IMR-90 (cell line): ENCODE data around the gene OCIAD1. TPM values are rescaled to one million over a fixed set of nuclear protein-coding genes. Genes with fewer than 3 reads are reported as not detected.

Experiments
- ATAC-seq: fragments of 200-7000 bp; cut with Tn5 transposase; 2 replicates; pipeline ENCODE4 v1.9.1; 2020; ENCODE audit warnings: low read depth, mild to moderate bottlenecking, moderate library complexity
- BruUV-seq: library from RNA; stranded (reverse); fragments of 400-500 nt; replicated peaks from 2 replicates; lab custom pipeline; 2021; lab: Mats Ljungman, UMichigan
- CTCF ChIA-PET: fragments of 300-600 bp; formaldehyde crosslinking; extraction: SDS; loops from one replicate; lab custom pipeline; 2021; ENCODE audit warnings: antibody characterized with exemption; lab: Yijun Ruan, JAX
- POLR2A ChIA-PET: fragments of 300-600 bp; sonication (Branson Sonifier 250); formaldehyde crosslinking; loops from one replicate; lab custom pipeline; 2022; ENCODE audit warnings: antibody characterized with exemption; ENCODE audit not compliant: unreplicated experiment; lab: Charles Lee
- DNase-seq: peaks from one replicate; pipeline ENCODE4 v3.0.0; 2013
- H2AFZ ChIP-seq: replicated peaks from 2 replicates; pipeline ENCODE3; 2013; ENCODE audit warnings: low read length, mild to moderate bottlenecking; ENCODE audit not compliant: poor library complexity
- H2AK5ac ChIP-seq: 2 replicates; pipeline ENCODE4 v1.6.1; 2013; ENCODE audit warnings: low read depth, low read length, inconsistent platforms
- H2AK9ac ChIP-seq: replicated peaks from 2 replicates; pipeline ENCODE3; 2013; ENCODE audit warnings: mild to moderate bottlenecking, low read depth, low read length, moderate library complexity; ENCODE audit not compliant: poor library complexity
- H2BK120ac ChIP-seq: 2 replicates; pipeline ENCODE4 v1.6.1; 2013; ENCODE audit warnings: low read depth, low read length, inconsistent platforms
- H2BK15ac ChIP-seq: 3 replicates; pipeline ENCODE4 v1.6.1; 2013; ENCODE audit warnings: low read depth, low read length, inconsistent platforms
- H2BK20ac ChIP-seq: 2 replicates; pipeline ENCODE4 v1.6.1; 2013; ENCODE audit warnings: low read depth, mild to moderate bottlenecking, inconsistent platforms, low read length, moderate library complexity
- H2BK5ac ChIP-seq: 2 replicates; pipeline ENCODE4 v1.6.1; 2013; ENCODE audit warnings: mild to moderate bottlenecking, low read depth, low read length, inconsistent platforms; ENCODE audit not compliant: poor library complexity, severe bottlenecking
- H3K14ac ChIP-seq: replicated peaks from 2 replicates; pipeline ENCODE4 v1.6.1; 2013; ENCODE audit warnings: low read depth, low read length, inconsistent platforms
- H3K18ac ChIP-seq: 2 replicates; pipeline ENCODE4 v1.6.1; 2013; ENCODE audit warnings: low read depth, low read length, control low read depth
- H3K23ac ChIP-seq: 2 replicates; pipeline ENCODE4 v1.6.1; 2013; ENCODE audit warnings: low read depth, low read length, inconsistent platforms
- H3K27ac ChIP-seq: 2 replicates; pipeline ENCODE4 v1.5.1; 2013; ENCODE audit warnings: mild to moderate bottlenecking, control low read depth, low read length; ENCODE audit not compliant: insufficient read depth
- H3K27me3 ChIP-seq: 2 replicates; pipeline ENCODE4 v1.6.1; 2013; ENCODE audit warnings: low read length; ENCODE audit not compliant: control insufficient read depth, insufficient read depth
- H3K36me3 ChIP-seq: 2 replicates; pipeline ENCODE4 v1.6.1; 2013; ENCODE audit warnings: low read length, mixed read lengths; ENCODE audit not compliant: control insufficient read depth, insufficient read depth
- H3K4ac ChIP-seq: 2 replicates; pipeline ENCODE4 v1.6.1; 2013; ENCODE audit warnings: low read depth, low read length, inconsistent platforms
- H3K4me1 ChIP-seq: 2 replicates; pipeline ENCODE4 v1.6.1; 2013; ENCODE audit warnings: low read length, mixed read lengths; ENCODE audit not compliant: control insufficient read depth, insufficient read depth
- H3K4me2 ChIP-seq: 2 replicates; pipeline ENCODE4 v1.6.1; 2013; ENCODE audit warnings: low read depth, mild to moderate bottlenecking, control low read depth, low read length, moderate library complexity
- H3K4me3 ChIP-seq: 2 replicates; pipeline ENCODE4 v1.5.1; 2013; ENCODE audit warnings: low read depth, mild to moderate bottlenecking, control low read depth, low read length, moderate library complexity; ENCODE audit not compliant: insufficient read depth
- H3K56ac ChIP-seq: 2 replicates; pipeline ENCODE4 v1.6.1; 2013; ENCODE audit warnings: low read length, inconsistent platforms; ENCODE audit not compliant: insufficient read depth; ENCODE audit errors: extremely low read depth
- H3K79me1 ChIP-seq, 2 experiments: 2 replicates each; pipeline ENCODE4 v1.6.1; 2013; ENCODE audit warnings: low read length in 2 of 2, inconsistent platforms in 1 of 2, low read depth in 1 of 2
- H3K9ac ChIP-seq: 2 replicates; pipeline ENCODE4 v1.6.1; 2013; ENCODE audit warnings: low read depth, low read length, control low read depth
- H3K9me1 ChIP-seq: 2 replicates; pipeline ENCODE4 v1.6.1; 2013; ENCODE audit warnings: low read length, inconsistent platforms; ENCODE audit not compliant: insufficient read depth
- H3K9me3 ChIP-seq: 2 replicates; pipeline ENCODE4 v1.6.1; 2013; ENCODE audit warnings: low read length; ENCODE audit not compliant: control insufficient read depth, insufficient read depth
- H4K20me1 ChIP-seq: 2 replicates; pipeline ENCODE4 v1.6.1; 2013; ENCODE audit warnings: low read length, inconsistent platforms; ENCODE audit not compliant: insufficient read depth
- H4K5ac ChIP-seq: 2 replicates; pipeline ENCODE4 v1.6.1; 2013; ENCODE audit warnings: mild to moderate bottlenecking, low read depth, low read length, control low read depth
- H4K8ac ChIP-seq, 2 experiments: 2 replicates each; pipeline ENCODE4 v1.6.1; 2013; ENCODE audit warnings: low read depth in 2 of 2, low read length in 2 of 2, control low read depth in 1 of 2, inconsistent platforms in 1 of 2
- H4K91ac ChIP-seq: 2 replicates; pipeline ENCODE4 v1.6.1; 2013; ENCODE audit warnings: low read depth, low read length, inconsistent platforms; ENCODE audit not compliant: insufficient read depth
- BHLHE40 ChIP-seq: fragments of 150-350 bp; IDR thresholded peaks from 2 replicates; pipeline ENCODE4 v1.6.1; 2016; ENCODE audit warnings: mild to moderate bottlenecking, low read depth, low read length
- CEBPB ChIP-seq: IDR thresholded peaks from 2 replicates; pipeline ENCODE4 v1.6.1; 2012; ENCODE audit warnings: low read depth, low read length, improper control_type of control experiment
- CHD1 ChIP-seq: IDR thresholded peaks from 2 replicates; pipeline ENCODE4 v1.6.1; 2012; ENCODE audit warnings: low read depth, low read length, improper control_type of control experiment
- FOS ChIP-seq: fragments of 150-350 bp; IDR thresholded peaks from 2 replicates; pipeline ENCODE4 v1.6.1; 2016; ENCODE audit warnings: low read depth, low read length
- MAFK ChIP-seq: IDR thresholded peaks from 2 replicates; pipeline ENCODE4 v1.6.1; 2012; ENCODE audit warnings: low read depth, low read length, improper control_type of control experiment
- MAZ ChIP-seq: IDR thresholded peaks from 2 replicates; pipeline ENCODE4 v1.6.1; 2012; ENCODE audit warnings: low read depth, mild to moderate bottlenecking, low read length, improper control_type of control experiment, moderate library complexity, borderline replicate concordance
- MXI1 ChIP-seq: IDR thresholded peaks from 2 replicates; pipeline ENCODE4 v1.6.1; 2012; ENCODE audit warnings: low read depth, mild to moderate bottlenecking, low read length, moderate library complexity, borderline replicate concordance
- NFE2L2 ChIP-seq: fragments of 150-350 bp; IDR thresholded peaks from 2 replicates; pipeline ENCODE4 v1.6.1; 2016; ENCODE audit warnings: low read depth, mild to moderate bottlenecking, low read length
- POLR2A ChIP-seq: IDR thresholded peaks from 2 replicates; pipeline ENCODE4 v1.6.1; 2012; ENCODE audit warnings: mild to moderate bottlenecking, low read depth, low read length
- RAD21 ChIP-seq: IDR thresholded peaks from 2 replicates; pipeline ENCODE4 v1.6.1; 2012; ENCODE audit warnings: low read length, improper control_type of control experiment
- RCOR1 ChIP-seq: IDR thresholded peaks from 2 replicates; pipeline ENCODE4 v1.6.1; 2012; ENCODE audit warnings: mild to moderate bottlenecking, low read length, improper control_type of control experiment; ENCODE audit not compliant: insufficient replicate concordance
- RFX5 ChIP-seq: IDR thresholded peaks from 2 replicates; pipeline ENCODE4 v1.8.0; 2012; ENCODE audit warnings: low read depth, mild to moderate bottlenecking, low read length, moderate library complexity
- SMC3 ChIP-seq: fragments of 150-350 bp; IDR thresholded peaks from 2 replicates; pipeline ENCODE4 v1.6.1; 2016; ENCODE audit warnings: low read depth, mild to moderate bottlenecking, antibody characterized with exemption, low read length, moderate library complexity
- WGBS, 2 experiments: methylation state at CpG; one replicate each; pipeline versions ENCODE4 v1.1.5 to v1.1.7; 2013; ENCODE audit warnings: missing lambda C conversion rate in 2 of 2; ENCODE audit not compliant: insufficient read length in 1 of 2; ENCODE audit errors: extremely low coverage in 2 of 2; 5-methylcytosine and 5-hydroxymethylcytosine counted together
- dilution Hi-C: fragments of 300-500 bp; cut with HindIII; formaldehyde crosslinking; loops from one replicate; pipeline ENCODE4 v1.14.3; 2018; ENCODE audit warnings: low sequenced_read_pairs; ENCODE audit not compliant: unreplicated experiment
- in situ Hi-C: fragments of 300-500 bp; cut with MboI; formaldehyde crosslinking; loops from 3 replicates; pipeline ENCODE4 v1.14.3; 2019; ENCODE audit warnings: low sequenced_read_pairs, inconsistent platforms, mixed read lengths
- intact Hi-C: fragments of 100-400 bp; cut with micrococcal nuclease; formaldehyde crosslinking; loops from 2 replicates; pipeline ENCODE4 v1.10.0; 2022
- polyA plus RNA-seq, 3 experiments: library from polyadenylated mRNA; depleted of rRNA; stranded (reverse); fragments of >200 nt; gene quantifications; 2 replicates each; pipeline ENCODE4 v1.2.3, GENCODE V29; 2012; ENCODE audit warnings: low replicate concordance in 1 of 3
- total RNA-seq: library from RNA; depleted of rRNA; stranded (reverse); fragments of >200 nt; gene quantifications from 2 replicates; pipeline ENCODE4 v1.2.3, GENCODE V29; 2012
- TF ChIP-seq, protein P1 (sequence below): fragments of 150-350 bp; IDR thresholded peaks from 2 replicates; pipeline ENCODE4 v1.6.1; 2016; ENCODE audit warnings: low read depth, mild to moderate bottlenecking, low read length, moderate library complexity, borderline replicate concordance
- TF ChIP-seq, protein P2 (sequence below): fragments of 150-350 bp; IDR thresholded peaks from 2 replicates; pipeline ENCODE4 v1.6.1; 2017; ENCODE audit warnings: mild to moderate bottlenecking, antibody characterized with exemption, low read length, low read depth
- TF ChIP-seq, protein P3 (sequence below): conservative IDR thresholded peaks from 2 replicates; pipeline ENCODE4 v1.5.1; 2012; ENCODE audit warnings: mild to moderate bottlenecking, low read depth, low read length, improper control_type of control experiment

The OCIAD1 gene
- total and polyA plus RNA-seq, 2 of the 4 experiments (the other 2 are of a cell fraction), result 86.9 to 112 TPM

- H4K5ac ChIP-seq, result no peak overlapping the region
- no peaks in the 10 kb centered on the region for H3K4me1 ChIP-seq
- H3K9ac ChIP-seq, result no peak overlapping the region
- H2AK5ac ChIP-seq, result no peak overlapping the region
- BruUV-seq, result TSS peak; percentile 24
- no peaks in the 10 kb centered on the region for H3K9me1 ChIP-seq
- POLR2A ChIA-PET, result no interaction called here
- H4K91ac ChIP-seq, result no peak overlapping the region
- no peak overlapping the region for H2BK120ac ChIP-seq
- no peak overlapping the region for H3K4me2 ChIP-seq
- H3K4ac ChIP-seq, result no peak overlapping the region
- TF ChIP-seq CEBPB (no peak), MAFK (no peak), BHLHE40 (no peak), SMC3 (no peak), RFX5 (no peak), FOS (no peak), NFE2L2 (no peak), RCOR1 (no peak), CHD1 (no peak), RAD21 (no peak), MXI1 (no peak), POLR2A (no peak), MAZ (no peak)
- TF ChIP-seq, protein P1, sequence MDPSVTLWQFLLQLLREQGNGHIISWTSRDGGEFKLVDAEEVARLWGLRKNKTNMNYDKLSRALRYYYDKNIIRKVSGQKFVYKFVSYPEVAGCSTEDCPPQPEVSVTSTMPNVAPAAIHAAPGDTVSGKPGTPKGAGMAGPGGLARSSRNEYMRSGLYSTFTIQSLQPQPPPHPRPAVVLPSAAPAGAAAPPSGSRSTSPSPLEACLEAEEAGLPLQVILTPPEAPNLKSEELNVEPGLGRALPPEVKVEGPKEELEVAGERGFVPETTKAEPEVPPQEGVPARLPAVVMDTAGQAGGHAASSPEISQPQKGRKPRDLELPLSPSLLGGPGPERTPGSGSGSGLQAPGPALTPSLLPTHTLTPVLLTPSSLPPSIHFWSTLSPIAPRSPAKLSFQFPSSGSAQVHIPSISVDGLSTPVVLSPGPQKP, result no peak
- TF ChIP-seq, protein P2, sequence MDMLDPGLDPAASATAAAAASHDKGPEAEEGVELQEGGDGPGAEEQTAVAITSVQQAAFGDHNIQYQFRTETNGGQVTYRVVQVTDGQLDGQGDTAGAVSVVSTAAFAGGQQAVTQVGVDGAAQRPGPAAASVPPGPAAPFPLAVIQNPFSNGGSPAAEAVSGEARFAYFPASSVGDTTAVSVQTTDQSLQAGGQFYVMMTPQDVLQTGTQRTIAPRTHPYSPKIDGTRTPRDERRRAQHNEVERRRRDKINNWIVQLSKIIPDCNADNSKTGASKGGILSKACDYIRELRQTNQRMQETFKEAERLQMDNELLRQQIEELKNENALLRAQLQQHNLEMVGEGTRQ, result no peak
- TF ChIP-seq, protein P3, sequence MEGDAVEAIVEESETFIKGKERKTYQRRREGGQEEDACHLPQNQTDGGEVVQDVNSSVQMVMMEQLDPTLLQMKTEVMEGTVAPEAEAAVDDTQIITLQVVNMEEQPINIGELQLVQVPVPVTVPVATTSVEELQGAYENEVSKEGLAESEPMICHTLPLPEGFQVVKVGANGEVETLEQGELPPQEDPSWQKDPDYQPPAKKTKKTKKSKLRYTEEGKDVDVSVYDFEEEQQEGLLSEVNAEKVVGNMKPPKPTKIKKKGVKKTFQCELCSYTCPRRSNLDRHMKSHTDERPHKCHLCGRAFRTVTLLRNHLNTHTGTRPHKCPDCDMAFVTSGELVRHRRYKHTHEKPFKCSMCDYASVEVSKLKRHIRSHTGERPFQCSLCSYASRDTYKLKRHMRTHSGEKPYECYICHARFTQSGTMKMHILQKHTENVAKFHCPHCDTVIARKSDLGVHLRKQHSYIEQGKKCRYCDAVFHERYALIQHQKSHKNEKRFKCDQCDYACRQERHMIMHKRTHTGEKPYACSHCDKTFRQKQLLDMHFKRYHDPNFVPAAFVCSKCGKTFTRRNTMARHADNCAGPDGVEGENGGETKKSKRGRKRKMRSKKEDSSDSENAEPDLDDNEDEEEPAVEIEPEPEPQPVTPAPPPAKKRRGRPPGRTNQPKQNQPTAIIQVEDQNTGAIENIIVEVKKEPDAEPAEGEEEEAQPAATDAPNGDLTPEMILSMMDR, result no peak
- no peak overlapping the region for H3K56ac ChIP-seq
- ATAC-seq (no peak), DNase-seq (no peak)
- no peak overlapping the region for H3K27ac ChIP-seq
- dilution Hi-C loops, result no loop called here
- no peak overlapping the region for H2BK20ac ChIP-seq
- in situ Hi-C loops, result no loop called here
- no peak overlapping the region for H3K23ac ChIP-seq
- no peak overlapping the region for H2BK15ac ChIP-seq
- no peaks in the 10 kb centered on the region for H3K27me3 ChIP-seq
- no CpG with 5 or more reads among the region's 4 CpGs for WGBS, 2 experiments
- CTCF ChIA-PET, result no interaction called here
- H3K9me3 ChIP-seq, result no peaks in the 10 kb centered on the region
- peaks cover 0 to 7% of the 10 kb centered on the region in 2 experiments; a peak in 1 of 4 replicates for H3K79me1 ChIP-seq
- intact Hi-C loops, result no loop called here
- H4K20me1 ChIP-seq, result no peaks in the 10 kb centered on the region
- no peak overlapping the region for H2AFZ ChIP-seq
- no peak overlapping the region for H3K4me3 ChIP-seq
- no peak overlapping the region for H2AK9ac ChIP-seq
- H4K8ac ChIP-seq, result no peak overlapping the region
- H3K14ac ChIP-seq, result no peak overlapping the region
- H3K36me3 ChIP-seq, result peaks cover 24% of the 10 kb centered on the region
- no peak overlapping the region for H2BK5ac ChIP-seq
- no peak overlapping the region for H3K18ac ChIP-seq
These were observed 22.9 kb downstream of the OCIAD1 start for GRCh38 chr4:48853604-48854394.
